WERI-Rb-1 (cell line): Measurements from ENCODE around the gene TMEM40.

Experiments
- DNase-seq: peaks from one replicate; pipeline ENCODE4 v3.0.0-alpha.2; 2020
- H3K27ac ChIP-seq: fragments of 250-450 bp; sonication (Bioruptor Pico); 2 replicates; pipeline ENCODE4 v1.5.1; 2020; ENCODE audit warnings: mild to moderate bottlenecking, moderate library complexity
- H3K27me3 ChIP-seq: fragments of 250-450 bp; sonication (Bioruptor Pico); 2 replicates; pipeline ENCODE4 v1.5.1; 2021; ENCODE audit warnings: mild to moderate bottlenecking, low read depth, moderate library complexity; ENCODE audit not compliant: insufficient read depth, severe bottlenecking
- H3K36me3 ChIP-seq: fragments of 250-450 bp; sonication (Bioruptor Pico); 2 replicates; pipeline ENCODE4 v1.5.1; 2020; ENCODE audit warnings: mild to moderate bottlenecking, moderate library complexity
- H3K4me3 ChIP-seq: 2 replicates; pipeline ENCODE4 v1.5.1; 2011; ENCODE audit warnings: low read depth, mild to moderate bottlenecking, control low read depth, low read length
- H3K9me3 ChIP-seq: fragments of 250-450 bp; sonication (Bioruptor Pico); 2 replicates; pipeline ENCODE4 v1.5.1; 2021; ENCODE audit warnings: mild to moderate bottlenecking, moderate library complexity; ENCODE audit not compliant: severe bottlenecking
- CTCF ChIP-seq: IDR thresholded peaks from 2 replicates; pipeline ENCODE4 v1.5.1; 2011; ENCODE audit warnings: low read depth, mild to moderate bottlenecking, control low read depth, inconsistent platforms, low read length

Gene TMEM40

GRCh38 chr3:12716605-12717151 lies 42.4 kb downstream of the TMEM40 start:
- H3K27ac ChIP-seq: no peak overlapping the region
- TF ChIP-seq CTCF: no peak

GRCh38 chr3:12714278-12714677 lies 44.8 kb downstream of the TMEM40 start:
- Histone ChIP-seq H3K27me3 (no peaks in the 10 kb centered on the region), H3K27ac (no peak overlapping the region), H3K9me3 (no peaks in the 10 kb centered on the region), H3K36me3 (no peaks in the 10 kb centered on the region), H3K4me3 (no peak overlapping the region)
- no peak for DNase-seq
- TF ChIP-seq CTCF: no peak

More at GRCh38 chr3:12716605-12717151, 42.4 kb downstream of the TMEM40 start:
- Histone ChIP-seq H3K27me3 (no peaks in the 10 kb centered on the region), H3K4me3 (no peak overlapping the region), H3K9me3 (no peaks in the 10 kb centered on the region), H3K36me3 (no peaks in the 10 kb centered on the region)
- DNase-seq: no peak

GRCh38 chr3:12710062-12710461 lies 49.0 kb downstream of the TMEM40 start:
- Histone ChIP-seq H3K27ac (no peak overlapping the region), H3K36me3 (no peaks in the 10 kb centered on the region), H3K27me3 (no peaks in the 10 kb centered on the region), H3K4me3 (no peak overlapping the region), H3K9me3 (no peaks in the 10 kb centered on the region)
- no peak for DNase-seq
- TF ChIP-seq CTCF: no peak

- Histone ChIP-seq H3K4me3 (no peak overlapping the region), H3K27ac (no peak overlapping the region), H3K36me3 (no peaks in the 10 kb centered on the region), H3K9me3 (no peaks in the 10 kb centered on the region), H3K27me3 (no peaks in the 10 kb centered on the region)
- DNase-seq: no peak
- no peak for TF ChIP-seq CTCF
Measured at GRCh38 chr3:12709334-12709733, 49.7 kb downstream of the TMEM40 start.

DNA sequence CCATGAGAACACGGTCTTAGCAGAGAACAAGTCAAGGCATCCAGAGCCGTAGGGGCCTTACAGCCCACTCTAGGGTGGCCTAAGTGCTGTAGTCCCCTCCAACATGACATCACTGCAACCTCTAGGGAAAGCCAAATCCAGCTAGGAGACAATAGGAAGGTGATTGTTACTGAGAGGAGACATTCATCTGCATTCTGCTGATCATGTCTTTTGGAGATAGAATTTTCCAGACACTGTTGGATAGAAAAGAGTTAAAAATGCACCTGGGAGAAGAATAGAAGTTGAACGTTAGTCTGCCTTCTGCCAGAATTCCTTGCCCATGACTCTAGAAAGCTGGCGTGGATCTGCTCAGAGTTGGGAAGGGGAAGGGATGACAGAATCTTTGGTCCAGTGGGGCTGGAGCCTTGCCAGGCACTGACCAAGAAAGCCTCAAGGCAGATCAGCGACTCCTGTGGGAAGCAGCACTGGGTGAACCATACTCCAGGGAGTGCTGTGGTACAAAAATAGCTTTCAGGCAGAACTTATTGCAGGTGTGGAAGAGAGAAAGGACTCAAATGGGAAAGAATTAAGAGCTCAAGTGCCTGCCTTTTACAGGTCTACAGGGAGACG lies 50.4 kb downstream of the TMEM40 start:
- Histone ChIP-seq H3K36me3 (no peaks in the 10 kb centered on the region), H3K27ac (no peak overlapping the region), H3K9me3 (no peaks in the 10 kb centered on the region), H3K4me3 (no peak overlapping the region), H3K27me3 (no peaks in the 10 kb centered on the region)
- no peak for TF ChIP-seq CTCF
- DNase-seq: no peak

- DNase-seq: no peak
- Histone ChIP-seq H3K27ac (no peak overlapping the region), H3K27me3 (no peaks in the 10 kb centered on the region), H3K4me3 (no peak overlapping the region), H3K9me3 (no peaks in the 10 kb centered on the region), H3K36me3 (no peaks in the 10 kb centered on the region)
- no peak for TF ChIP-seq CTCF
Measured at GRCh38 chr3:12707449-12707848, 51.6 kb downstream of the TMEM40 start.
